ENCODE measurements around the gene ODF2.
"Not testable (repeated sequence)": the region's sequence is repeated elsewhere in the genome, so short reads cannot be mapped to it uniquely, and the experiment has no call there.

Gene ODF2

DNA sequence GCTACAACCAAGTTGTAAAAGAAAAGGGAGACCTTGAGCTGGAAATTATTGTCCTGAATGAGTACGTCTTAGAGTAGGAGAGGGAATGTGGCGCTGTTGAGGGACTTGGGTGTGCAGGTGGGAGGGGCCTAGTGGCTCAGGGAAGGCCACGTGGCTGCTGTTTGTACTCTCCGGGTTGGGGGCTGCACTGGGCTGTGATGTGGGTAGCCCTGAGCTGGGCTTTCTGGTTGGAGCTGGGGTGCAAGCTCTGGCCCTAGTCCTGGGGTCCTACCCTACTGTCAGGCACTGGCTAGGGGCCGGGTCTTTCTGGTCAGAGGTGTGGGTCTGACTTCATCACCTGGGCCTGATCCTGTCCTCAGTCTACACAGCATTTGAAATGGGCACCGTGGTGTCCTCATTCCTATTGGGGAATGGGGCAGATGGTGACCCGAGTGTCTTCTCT is 29.6 kb downstream of the ODF2 start:
- no peak for DNase-seq

DNA sequence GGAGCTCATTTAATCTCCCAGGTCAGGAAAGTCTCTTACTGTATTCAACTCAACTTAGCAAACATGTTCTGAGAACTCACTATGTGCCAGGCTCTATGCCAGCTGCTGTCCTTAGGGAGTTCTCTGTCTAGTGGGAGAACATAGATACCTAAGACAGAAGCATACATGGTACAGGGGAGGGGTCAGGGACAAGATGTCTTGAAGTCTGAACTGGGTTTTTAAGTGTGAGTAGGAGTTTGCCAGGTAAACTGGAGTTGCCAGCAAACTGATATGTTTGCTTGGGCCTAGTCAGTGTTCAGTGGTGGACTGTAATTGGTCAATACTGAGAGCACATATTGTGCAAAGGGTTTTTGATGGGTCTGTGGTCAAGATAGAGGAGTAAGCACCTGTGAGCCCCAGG is 30.4 kb downstream of the ODF2 start:
- no peak for DNase-seq

DNA sequence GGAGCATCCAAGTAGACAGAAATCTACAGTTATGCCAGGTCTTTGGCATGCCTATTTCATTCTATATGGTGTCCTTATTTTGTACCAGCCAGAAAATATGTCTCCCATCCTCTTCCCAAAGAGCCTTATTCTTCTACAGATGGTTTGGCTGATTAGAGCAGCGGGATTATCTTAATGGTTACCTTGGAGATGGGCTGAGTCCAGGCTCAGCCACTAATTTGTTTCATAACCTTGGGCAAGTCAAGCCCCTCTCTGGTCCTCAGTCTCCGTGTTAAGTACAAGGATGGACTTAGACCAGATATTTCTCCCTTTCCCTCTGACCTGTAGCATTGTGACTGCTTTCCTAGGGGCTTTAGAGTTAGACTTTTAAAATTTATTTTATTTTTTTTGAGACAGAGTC is 37.6 kb downstream of the ODF2 start:
- no peak for DNase-seq

DNA sequence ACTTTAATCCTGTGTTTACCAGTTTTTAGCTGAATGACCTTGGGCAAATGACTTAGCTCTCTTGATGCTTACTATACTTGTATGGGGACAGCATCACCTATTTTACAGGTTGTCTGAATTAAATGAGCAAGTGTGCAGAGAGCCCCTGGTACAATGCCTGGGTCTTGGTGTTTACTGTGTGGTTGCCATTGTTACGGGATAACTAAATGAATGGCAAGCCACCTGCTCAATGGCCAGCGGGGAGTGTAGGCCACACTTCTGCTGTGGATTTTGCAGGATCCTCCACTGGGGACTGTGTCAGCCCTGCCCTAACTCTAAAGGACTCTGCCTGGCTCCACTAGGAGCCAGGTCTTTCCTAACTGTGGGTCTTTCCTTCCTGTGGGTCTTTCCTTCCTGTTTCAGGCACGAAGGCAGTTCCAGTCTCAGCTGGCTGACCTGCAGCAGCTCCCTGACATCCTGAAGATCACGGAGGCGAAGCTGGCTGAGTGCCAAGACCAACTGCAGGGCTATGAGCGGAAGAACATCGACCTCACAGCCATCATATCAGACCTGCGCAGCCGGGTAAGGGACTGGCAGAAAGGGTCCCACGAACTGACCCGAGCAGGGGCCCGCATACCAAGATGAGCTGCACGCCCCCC is 38.4 kb downstream of the ODF2 start:
- peak; percentile 33 for DNase-seq

DNA sequence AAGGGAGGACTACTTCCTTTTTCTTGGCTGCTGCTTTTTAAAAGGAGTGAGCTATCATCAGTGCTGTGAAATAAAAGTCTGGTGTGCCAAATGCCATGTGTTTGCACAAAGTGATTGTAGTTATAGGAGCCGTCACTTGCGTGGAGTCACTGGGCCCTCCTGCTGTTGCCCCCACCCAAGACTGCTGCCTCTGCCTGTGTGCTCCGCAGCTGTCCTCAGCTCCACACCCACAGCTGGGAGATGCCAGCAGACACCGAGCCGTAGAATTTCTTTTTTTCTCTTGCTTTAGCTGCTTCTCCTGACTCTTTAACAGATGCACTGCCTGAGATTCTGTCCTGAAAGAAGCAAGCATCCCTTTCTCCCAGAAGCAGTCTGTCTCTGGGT is 38.9 kb downstream of the ODF2 start:
- no peak for DNase-seq

DNA sequence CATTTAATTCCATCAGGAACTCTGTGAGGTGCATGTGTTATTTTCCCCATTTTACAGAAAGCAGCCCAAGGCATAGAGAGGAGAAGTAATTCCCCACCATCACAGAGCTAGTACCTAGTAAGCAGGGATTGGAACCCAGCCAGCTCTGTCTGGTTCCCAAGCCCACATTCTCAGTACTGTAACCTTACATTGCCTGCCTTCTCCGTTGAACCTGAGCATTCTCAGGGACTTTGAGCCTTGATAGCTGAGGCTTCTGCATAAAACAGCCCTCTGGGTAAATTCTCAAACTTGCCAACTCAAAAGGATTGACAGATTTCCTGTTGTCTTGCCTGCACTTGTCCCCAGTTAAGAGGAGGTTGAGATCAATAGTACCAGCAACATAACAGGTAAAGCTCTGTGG is 39.5 kb downstream of the ODF2 start:
- DNase-seq, result no peak

DNA sequence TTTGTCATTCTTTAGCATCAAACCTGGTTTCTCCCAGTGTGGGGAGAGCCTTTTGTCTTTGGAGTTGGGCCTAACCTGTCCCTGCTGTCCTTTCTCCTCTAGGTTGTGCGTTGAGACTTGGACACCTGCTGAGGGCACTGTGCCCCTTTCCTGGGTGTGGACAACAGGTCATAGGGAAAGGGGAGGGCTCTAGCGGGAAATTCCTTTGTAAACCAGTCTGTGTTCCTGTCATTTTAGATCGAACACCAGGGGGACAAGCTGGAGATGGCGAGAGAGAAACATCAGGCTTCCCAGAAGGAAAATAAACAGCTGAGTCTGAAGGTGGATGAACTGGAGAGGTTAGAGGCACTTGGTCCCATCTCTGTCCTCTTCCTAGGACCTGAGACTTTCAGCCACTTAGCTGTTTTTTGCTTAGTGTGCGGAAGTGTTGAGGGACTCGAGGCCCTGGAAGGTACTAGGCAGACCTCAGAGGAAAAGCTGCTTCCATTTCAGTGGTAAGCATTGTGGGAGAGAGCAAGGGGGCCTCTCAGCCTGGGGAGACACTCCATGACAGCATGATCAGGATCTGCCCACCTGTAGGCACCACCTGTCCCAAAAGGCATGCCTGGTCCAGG is 40.1 kb downstream of the ODF2 start:
- DNase-seq, result no peak

DNA sequence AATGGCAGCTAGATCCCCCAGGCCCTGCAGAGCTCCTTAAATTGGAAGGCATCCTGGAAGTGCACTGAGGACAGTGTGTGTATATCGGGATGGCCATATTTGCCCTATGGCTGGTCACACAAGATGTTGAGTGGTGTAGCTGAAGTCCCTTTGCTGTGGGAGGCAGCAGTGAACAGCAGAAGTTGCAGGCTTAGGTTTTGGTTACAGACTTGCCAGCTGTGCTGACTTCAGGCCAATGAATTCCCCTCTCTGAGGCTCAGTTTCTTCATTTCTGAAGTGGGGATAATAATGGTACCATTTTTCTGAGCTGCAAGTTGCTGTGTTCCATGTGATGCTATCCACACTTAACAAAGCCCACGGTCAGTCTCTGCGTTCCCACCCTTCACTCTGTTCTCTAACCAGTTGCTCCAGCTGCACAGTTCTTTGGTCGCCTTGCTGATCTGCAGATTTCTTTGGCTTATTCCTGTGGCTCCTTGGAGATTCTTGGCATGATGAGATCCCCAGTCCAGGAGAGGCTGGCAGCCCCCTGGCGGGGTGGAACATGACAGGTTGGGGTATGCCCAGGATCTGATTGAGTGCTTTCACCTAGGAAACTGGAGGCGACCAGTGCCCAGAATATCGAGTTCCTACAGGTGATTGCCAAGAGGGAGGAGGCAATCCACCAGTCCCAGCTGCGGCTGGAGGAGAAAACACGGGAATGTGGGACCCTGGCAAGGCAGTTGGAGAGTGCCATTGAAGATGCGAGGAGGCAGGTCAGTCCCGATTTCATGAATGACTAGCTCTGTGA is 42.2 kb downstream of the ODF2 start:
- no peak for DNase-seq

DNA sequence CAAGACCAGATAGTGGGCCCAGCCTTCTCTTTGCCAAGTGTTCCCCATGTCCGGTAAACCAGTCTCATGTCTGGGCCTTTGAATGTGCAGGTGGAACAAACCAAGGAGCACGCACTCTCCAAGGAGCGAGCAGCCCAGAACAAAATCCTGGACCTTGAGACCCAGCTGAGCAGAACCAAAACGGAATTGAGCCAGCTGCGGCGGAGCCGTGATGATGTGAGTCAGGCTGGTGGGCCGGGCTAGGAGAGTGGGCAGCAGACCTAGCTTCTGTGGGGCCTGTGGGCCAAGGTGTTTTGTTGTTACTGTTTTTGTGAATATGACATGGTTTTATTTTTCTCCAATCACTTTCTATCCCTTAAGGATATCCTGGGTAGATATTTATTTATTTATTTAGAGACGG is 43.1 kb downstream of the ODF2 start:
- no peak for DNase-seq

DNA sequence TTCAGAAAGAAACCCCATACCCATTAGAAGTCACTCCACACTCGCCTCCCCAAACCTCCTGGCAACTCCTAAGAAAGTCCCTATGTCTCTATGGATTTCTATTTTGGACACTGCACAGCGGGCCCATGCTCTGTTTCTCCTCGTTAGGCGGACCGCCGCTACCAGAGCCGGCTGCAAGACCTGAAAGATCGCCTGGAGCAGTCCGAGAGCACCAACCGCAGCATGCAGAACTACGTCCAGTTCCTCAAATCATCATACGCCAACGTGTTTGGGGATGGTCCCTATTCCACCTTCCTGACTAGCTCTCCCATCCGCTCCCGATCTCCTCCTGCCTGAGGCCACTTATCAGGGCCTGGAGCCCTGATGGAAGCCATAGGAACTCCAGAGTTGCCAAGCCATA is 44.1 kb downstream of the ODF2 start:
- DNase-seq, result no peak

DNA sequence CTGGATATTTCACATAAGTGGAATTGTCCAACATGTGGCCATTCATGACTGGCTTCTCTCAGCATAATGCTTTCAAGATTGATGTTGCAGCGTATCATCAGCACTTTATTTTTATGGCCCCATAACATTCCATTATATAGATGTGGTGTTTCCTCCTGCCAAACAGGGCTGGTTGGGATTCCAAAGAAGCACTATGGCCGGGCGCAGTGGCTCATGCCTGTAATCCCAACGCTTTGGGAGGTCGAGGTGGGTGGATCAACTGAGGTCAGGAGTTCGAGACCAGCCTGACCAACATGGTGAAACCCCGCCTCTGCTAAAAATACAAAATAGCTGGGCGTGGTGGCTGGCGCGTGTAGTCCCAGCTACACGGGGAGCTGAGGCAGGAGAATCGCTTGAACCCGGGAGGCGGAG is 47.6 kb downstream of the ODF2 start:
- DNase-seq, result not testable (repeated sequence)

DNA sequence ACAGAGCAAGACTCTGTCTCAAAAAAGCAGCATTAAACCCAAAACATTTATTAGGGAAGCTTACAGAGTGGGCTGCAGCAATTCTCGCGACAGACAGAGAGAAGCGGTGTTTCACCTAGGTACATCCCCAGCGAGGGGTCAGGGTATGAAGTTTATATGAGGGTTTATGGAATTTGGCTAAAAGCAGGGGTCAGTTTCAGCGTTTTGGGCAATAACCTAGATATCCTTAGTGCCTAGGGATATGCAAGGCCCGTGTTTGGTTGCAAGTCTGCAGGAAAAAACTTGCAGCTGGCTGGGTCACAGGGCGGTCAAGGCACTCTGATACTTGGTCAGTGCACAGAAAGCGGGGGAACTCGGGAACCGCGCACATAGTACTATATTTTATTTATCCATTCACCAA is 48.1 kb downstream of the ODF2 start:
- peak; percentile 17 for DNase-seq

DNA sequence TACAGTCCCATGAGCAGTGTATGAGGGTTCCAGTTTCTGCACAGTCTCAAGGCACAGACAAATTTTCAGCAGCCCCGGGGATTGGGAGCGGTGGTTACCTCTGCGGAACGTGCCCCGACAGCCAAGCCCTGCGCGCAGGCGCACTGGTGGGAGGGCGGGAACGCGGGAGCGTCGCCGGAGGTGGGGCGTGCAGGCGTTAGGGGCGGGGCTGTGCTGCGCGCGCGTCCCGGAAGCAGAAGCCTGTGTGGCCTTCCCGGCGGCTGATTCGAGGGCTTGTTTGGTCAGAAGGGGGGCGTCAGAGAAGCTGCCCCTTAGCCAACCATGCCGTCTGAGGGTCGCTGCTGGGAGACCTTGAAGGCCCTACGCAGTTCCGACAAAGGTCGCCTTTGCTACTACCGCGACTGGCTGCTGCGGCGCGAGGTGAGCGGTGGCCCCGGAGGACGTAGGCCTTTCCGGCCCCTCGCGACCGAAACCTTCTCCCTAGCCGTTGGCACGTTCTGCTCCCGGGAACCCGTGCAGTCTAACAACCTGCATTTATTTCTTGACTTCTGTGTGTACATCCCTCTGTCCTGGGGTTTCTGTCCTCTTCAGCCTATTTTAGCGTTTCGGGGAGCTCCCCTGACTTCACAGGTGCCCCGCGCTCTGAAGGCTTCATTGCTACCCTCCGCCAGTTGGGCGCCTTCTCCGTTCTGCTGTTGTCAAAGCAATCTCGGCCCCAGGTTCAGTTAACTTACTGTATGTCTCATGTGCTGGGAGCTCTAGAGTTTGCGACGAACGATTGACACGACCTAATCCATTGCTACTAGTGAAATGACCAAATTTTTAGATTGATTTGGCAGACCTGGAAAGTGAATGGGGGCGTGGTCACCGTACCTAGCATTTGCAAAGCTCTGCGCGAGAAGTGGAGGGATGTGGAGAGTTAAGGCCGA is 48.9 kb downstream of the ODF2 start, which contains the start of gene GLE1:
Gene GLE1, plus strand, starts transcription at position 235 of the 929 bp plus-strand sequence. Its CDS starts 87 bp downstream, at position 322.
- peak; percentile 95 for DNase-seq

DNA sequence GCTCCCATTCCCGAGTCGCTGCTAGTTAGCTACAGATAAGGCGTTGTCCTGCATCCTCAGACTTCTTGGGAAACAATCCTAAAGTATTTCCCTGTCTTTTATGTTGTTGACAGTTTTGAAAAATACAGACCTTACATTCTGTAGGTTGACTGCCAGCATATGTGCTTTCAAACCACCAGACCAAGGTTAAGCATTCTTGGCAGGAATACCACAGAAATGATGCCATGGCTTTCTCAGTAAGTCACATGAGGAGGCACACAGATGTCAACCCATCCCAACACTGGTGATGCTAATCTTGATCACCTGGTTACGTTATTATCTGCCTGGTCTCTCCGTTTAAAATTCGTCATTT is 49.6 kb downstream of the ODF2 start:
- DNase-seq, result no peak

DNA sequence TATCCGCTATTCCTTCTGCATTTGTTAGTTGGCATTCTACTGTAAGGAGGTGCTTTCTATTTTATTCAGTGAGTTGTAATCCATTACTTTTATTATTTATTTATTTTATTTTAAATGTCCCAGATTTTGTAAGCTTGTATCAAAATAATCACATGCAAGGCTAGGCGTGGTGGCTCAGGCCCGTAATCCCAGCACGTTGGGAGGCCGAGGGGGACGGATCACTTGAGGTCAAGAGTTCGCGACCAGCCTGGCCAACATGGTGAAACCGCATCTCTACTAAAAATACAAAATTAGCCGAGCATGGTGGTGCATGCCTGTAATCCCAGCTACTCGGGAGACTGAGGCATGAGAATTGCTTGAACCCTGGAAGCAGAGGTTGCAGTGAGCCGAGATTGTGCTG is 50.1 kb downstream of the ODF2 start:
- DNase-seq, result not testable (repeated sequence)

DNA sequence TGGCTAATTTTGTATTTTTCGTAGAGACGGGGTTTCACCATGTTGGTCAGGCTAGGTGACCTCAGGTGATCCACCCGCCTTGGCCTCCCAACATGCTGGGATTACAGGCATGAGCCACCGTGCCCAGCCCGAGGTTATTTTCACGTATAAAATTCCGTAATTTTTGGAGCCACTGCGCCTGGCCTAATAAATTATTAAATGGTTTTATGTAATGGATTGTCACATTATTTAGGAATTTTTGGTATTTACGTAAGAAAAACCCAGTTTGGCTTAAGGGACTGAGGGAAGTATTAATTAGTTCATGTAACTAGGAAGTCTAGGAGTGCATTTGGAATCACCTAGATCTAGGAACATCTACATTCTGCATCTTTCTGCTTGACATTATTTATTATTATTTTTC is 57.0 kb downstream of the ODF2 start:
- no peak for DNase-seq

DNA sequence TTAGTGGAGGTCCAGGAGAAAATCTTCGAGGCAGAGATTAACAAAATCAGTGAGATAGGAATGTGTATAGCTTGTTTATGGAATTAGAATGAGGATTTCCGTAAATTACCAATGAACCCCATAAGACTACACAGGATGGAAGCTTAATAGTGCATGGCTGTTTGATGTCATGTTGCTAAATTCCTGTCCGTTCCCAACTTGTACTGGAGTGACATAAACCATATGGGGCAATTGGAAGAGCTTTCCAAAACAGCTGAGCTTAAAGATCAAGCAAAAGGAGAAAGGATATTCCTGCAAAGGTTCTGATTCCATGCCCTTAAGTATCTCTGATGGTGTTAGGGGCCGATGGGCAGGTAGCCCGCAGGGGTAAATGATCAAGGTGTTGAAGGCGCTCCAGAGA is 66.2 kb downstream of the ODF2 start:
- no peak for DNase-seq

DNA sequence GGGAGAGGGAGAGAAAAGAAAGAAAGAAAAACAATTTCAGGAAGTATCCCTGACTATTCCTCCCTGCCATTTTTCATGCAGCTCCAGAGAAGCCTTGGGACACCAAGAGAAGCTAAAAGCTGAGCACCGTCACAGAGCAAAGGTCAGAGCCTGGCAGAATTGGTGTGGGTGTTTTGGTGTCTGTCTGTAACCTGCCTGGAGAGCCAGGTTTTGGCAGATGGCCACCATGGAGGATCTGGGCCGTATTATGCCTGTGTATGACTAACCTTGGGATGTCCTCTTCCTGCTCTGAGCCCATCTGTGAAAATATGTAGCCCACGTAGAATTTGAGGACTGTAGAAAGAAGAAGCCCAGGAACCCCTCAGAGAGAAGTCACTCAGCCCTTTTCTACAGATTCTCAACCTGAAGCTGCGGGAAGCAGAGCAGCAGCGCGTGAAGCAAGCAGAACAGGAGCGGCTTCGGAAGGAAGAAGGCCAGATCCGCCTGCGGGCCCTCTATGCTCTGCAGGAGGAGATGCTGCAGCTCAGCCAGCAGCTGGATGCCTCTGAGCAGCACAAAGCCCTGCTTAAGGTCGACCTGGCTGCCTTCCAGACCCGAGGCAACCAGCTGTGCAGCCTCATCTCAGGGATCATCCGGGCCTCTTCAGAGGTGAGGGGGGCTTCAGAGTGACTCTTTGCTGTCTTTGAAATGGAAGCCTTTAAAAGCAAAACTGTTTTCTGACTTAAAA is 67.6 kb downstream of the ODF2 start:
- DNase-seq, result no peak

DNA sequence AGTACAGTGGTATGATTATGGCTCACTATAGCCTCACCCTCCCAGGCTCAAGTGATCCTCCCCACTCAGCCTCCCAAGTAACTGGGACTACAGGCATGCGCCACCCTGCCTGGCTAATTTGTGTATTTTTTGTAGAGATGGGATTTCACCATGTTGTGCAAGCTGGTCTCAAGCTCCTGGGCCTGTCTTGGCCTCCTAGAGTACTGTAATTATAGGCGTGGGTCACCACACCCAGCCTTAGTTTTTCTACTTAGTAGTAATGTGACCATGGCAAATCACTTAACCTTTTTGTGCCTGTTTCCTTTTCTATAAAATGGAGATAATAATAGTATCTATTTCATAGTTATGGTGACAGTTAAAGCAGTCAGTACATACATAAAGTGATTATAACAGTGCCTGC is 70.9 kb downstream of the ODF2 start:
- no peak for DNase-seq

DNA sequence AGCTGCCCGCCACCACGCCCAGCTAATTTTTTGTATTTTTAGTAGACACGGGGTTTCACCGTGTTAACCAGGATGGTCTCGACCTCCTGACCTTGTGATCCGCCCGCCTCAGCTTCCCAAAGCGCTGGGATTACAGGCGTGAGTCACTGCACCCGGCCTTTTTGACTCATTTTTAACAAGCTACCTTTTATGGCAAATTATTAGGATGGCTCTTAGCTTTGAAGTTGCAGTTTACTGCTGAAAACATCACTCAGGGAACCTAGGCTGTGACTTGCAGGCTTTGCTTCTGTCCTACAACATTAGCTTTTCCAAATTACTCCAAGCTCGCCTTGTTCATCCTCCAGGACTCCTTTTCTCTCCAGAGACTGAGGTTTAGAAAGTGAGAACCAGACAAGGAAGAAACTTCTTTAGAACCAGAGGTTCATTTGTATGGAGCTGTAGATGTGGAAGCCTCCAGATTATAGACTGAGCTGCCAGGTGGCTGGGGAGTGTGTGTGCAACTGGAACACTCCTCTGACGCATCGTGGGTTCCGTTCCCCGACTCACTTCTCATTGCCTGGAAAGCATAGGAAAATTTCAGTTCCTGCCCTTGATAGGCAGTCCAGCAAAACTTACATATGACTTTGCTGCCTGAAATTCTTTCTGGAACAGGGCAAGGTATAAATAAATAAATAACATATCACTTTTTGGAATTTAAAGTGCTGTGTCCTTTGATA is 72.8 kb downstream of the ODF2 start:
- DNase-seq, result no peak

DNA sequence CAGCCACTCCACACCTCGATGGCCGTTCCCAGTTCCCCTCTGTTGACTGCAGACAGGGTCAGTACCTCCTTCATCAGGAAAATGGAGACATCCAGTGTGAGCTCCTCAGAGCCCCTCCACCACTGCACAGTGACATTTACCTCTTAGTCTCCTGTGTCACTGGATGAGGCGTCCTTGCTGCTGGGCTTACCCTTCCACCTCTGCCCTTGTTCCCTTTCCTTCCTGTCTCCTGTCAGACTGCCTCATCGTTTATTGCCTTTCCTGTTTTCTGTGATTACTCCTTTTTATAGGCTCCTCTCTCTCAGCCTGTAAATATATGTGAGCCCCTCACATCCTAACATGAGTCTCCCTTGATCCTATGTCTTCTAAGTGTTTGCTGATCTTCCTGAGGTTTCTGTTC is 73.4 kb downstream of the ODF2 start:
- DNase-seq, result no peak

DNA sequence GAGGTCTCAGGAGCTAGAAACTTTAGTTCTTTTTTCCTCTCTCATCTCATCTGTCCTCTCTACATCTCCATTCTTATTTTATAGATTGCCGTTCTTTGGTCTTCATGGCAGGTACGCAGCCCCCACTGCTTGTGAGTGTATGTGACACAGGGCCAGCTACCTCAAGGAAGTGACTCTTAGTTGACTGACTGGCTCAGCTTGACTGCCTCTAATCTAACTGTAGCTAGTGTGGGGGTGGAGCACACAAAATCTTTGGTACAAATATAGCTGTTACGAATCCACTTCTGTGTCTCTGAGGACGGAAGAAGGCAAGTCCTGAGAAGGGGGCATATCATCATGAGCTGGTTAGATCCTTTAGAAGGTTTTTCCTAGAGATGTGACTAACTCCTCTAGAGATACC is 76.8 kb downstream of the ODF2 start:
- DNase-seq, result no peak

Data from NCI-H774 (cell line).